Activated CD8-positive, alpha-beta T cell treated with anti-CD3 and anti-CD28 coated beads, Interleukin-2, amount 10 ng/mL, durations not matched to agents 7 days and 5 days (primary cell): ENCODE data around the gene PRKAG2. TPM values are rescaled to one million over a fixed set of nuclear protein-coding genes. Genes with fewer than 3 reads are reported as not detected.

ENCODE experiments used
- ATAC-seq: fragments of 150-1000 bp; cut with Tn5 transposase; one replicate; pipeline ENCODE4 v1.10.0; 2021; ENCODE audit warnings: moderate library complexity
- CTCF ChIA-PET: fragments of 350-600 bp; sonication (Branson Sonifier 250); formaldehyde crosslinking; loops from one replicate; lab custom pipeline; 2021; ENCODE audit warnings: antibody characterized with exemption; lab: Charles Lee
- POLR2A ChIA-PET: fragments of 350-600 bp; sonication (Branson Sonifier 250); formaldehyde crosslinking; loops from one replicate; lab custom pipeline; 2021; ENCODE audit warnings: antibody characterized with exemption; lab: Charles Lee
- DNase-seq: peaks from one replicate; pipeline ENCODE4 v3.0.0-alpha.2; 2020
- H3K27ac Mint-ChIP-seq: one replicate; pipeline ENCODE4 v1.8.0; 2021; ENCODE audit warnings: mild to moderate bottlenecking, mixed read lengths
- H3K27me3 Mint-ChIP-seq: one replicate; pipeline ENCODE4 v1.8.0; 2021; ENCODE audit warnings: low read depth, mixed read lengths
- H3K36me3 Mint-ChIP-seq: one replicate; pipeline ENCODE4 v1.8.0; 2021; ENCODE audit warnings: low read depth, mixed read lengths
- H3K4me1 Mint-ChIP-seq: one replicate; pipeline ENCODE4 v1.8.0; 2021; ENCODE audit warnings: low read depth, mixed read lengths
- H3K4me3 Mint-ChIP-seq: one replicate; pipeline ENCODE4 v1.8.0; 2021; ENCODE audit warnings: mild to moderate bottlenecking, mixed read lengths
- H3K9me3 Mint-ChIP-seq: one replicate; pipeline ENCODE4 v1.8.0; 2022; ENCODE audit warnings: mixed read lengths; ENCODE audit not compliant: insufficient read depth
- total RNA-seq, 2 experiments: library from RNA; stranded (reverse); gene quantifications; one replicate each; pipeline ENCODE4 v1.2.3, GENCODE V29; 2021

Gene PRKAG2
- total RNA-seq, 2 experiments from 2014 or later, result 23.6 to 28.3 TPM

- Mint-ChIP-seq H3K27ac (no peak overlapping the region), H3K4me1 (peaks cover 11% of the 10 kb centered on the region), H3K36me3 (peaks cover 3% of the 10 kb centered on the region), H3K27me3 (no peaks in the 10 kb centered on the region), H3K4me3 (no peak overlapping the region), H3K9me3 (no peaks in the 10 kb centered on the region)
- ChIA-PET CTCF (interaction anchor here (1.1 to 1.3 kb wide), 2 partner anchors 9 to 83 kb away, joined by 3 read pairs; no protein-coding TSS in a partner anchor), POLR2A (interaction anchor here (1.2 kb wide), 1 partner anchor 11 kb away, joined by 4 read pairs; no protein-coding TSS in a partner anchor)
- DNase-seq, result no peak
- no peak for ATAC-seq
These were observed 255.0 kb downstream of the PRKAG2 start for GRCh38 chr7:151621961-151622360.

GRCh38 chr7:151616443-151617213 is 260.3 kb downstream of the PRKAG2 start:
- H3K4me1 Mint-ChIP-seq, result no peaks in the 10 kb centered on the region
- ChIA-PET POLR2A (no interaction called here), CTCF (no interaction called here)
- no peak for DNase-seq
- no peaks in the 10 kb centered on the region for H3K9me3 Mint-ChIP-seq
- no peaks in the 10 kb centered on the region for H3K27me3 Mint-ChIP-seq
- ATAC-seq, result no peak
- H3K4me3 Mint-ChIP-seq, result no peak overlapping the region
- peaks cover 5% of the 10 kb centered on the region for H3K36me3 Mint-ChIP-seq
- H3K27ac Mint-ChIP-seq, result no peak overlapping the region

- no peak overlapping the region for H3K4me3 Mint-ChIP-seq
- DNase-seq, result no peak
- no peaks in the 10 kb centered on the region for H3K9me3 Mint-ChIP-seq
- no peak overlapping the region for H3K27ac Mint-ChIP-seq
- CTCF ChIA-PET, result no interaction called here
- no peaks in the 10 kb centered on the region for H3K27me3 Mint-ChIP-seq
- POLR2A ChIA-PET, result no interaction called here
- ATAC-seq, result no peak
- H3K36me3 Mint-ChIP-seq, result peaks cover 5% of the 10 kb centered on the region
- H3K4me1 Mint-ChIP-seq, result no peaks in the 10 kb centered on the region
These were observed 261.1 kb downstream of the PRKAG2 start for GRCh38 chr7:151615784-151616183.

GRCh38 chr7:151615058-151615457 is 261.9 kb downstream of the PRKAG2 start:
- ChIA-PET CTCF (no interaction called here), POLR2A (interaction anchor here (0.7 kb wide), 1 partner anchor 546 kb away, joined by 3 read pairs; no protein-coding TSS in a partner anchor)
- Mint-ChIP-seq H3K27ac (no peak overlapping the region), H3K36me3 (peaks cover 2% of the 10 kb centered on the region), H3K4me1 (no peaks in the 10 kb centered on the region), H3K27me3 (no peaks in the 10 kb centered on the region), H3K4me3 (no peak overlapping the region), H3K9me3 (no peaks in the 10 kb centered on the region)
- no peak for DNase-seq
- no peak for ATAC-seq

DNA sequence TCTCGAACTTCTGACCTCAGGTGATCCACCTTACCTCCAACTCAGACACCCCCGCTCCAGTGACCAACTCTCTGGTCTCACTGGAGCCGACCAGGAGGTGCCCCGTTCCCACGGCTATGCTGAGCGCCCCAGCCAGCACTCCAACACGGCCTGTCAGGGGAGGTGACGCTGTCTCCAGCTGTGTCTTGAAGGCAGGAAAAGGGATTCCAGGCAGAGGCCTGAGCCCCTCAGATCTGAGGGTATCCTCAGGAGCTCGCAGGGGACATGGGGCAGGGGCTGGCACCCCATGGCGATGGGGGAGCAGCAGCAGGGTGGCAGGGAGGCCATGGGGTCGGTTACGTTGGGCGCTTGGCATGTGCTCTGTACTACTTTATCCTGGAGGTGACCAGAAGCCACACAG is 262.9 kb downstream of the PRKAG2 start:
- Mint-ChIP-seq H3K27ac (no peak overlapping the region), H3K4me3 (no peak overlapping the region), H3K9me3 (no peaks in the 10 kb centered on the region), H3K4me1 (no peaks in the 10 kb centered on the region), H3K36me3 (peaks cover 2% of the 10 kb centered on the region), H3K27me3 (no peaks in the 10 kb centered on the region)
- CTCF ChIA-PET, result no interaction called here
- ATAC-seq (no peak), DNase-seq (no peak)
- POLR2A ChIA-PET, result interaction anchor here (0.5 kb wide), 1 partner anchor 36 kb away, joined by 4 read pairs; no protein-coding TSS in a partner anchor

DNA sequence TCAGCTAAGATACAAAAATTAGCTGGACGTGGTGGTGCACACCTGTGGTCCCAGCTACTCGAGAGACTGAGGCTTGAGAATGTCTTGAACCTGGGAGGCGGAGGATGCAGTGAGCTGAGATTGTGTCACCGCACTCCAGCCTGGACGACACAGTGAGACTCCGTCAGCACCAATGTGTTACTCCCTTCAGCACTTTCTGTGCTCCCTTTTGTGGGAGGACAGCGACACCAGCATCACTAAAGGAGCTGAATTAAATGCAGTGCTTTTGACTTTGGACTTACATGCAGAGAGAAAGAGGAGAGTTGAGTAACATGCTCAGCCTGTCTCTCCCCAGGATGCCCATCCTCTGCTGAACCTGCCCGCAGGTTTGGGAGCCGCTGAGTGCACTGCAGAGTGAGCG is 265.0 kb downstream of the PRKAG2 start:
- H3K4me1 Mint-ChIP-seq, result peaks cover 2% of the 10 kb centered on the region
- H3K36me3 Mint-ChIP-seq, result peaks cover 2% of the 10 kb centered on the region
- H3K27me3 Mint-ChIP-seq, result no peaks in the 10 kb centered on the region
- DNase-seq (no peak), ATAC-seq (no peak)
- ChIA-PET POLR2A (no interaction called here), CTCF (interaction anchor here (1.0 kb wide), 1 partner anchor 18 kb away, joined by 3 read pairs; no protein-coding TSS in a partner anchor)
- no peak overlapping the region for H3K27ac Mint-ChIP-seq
- H3K9me3 Mint-ChIP-seq, result no peaks in the 10 kb centered on the region
- no peak overlapping the region for H3K4me3 Mint-ChIP-seq

DNA sequence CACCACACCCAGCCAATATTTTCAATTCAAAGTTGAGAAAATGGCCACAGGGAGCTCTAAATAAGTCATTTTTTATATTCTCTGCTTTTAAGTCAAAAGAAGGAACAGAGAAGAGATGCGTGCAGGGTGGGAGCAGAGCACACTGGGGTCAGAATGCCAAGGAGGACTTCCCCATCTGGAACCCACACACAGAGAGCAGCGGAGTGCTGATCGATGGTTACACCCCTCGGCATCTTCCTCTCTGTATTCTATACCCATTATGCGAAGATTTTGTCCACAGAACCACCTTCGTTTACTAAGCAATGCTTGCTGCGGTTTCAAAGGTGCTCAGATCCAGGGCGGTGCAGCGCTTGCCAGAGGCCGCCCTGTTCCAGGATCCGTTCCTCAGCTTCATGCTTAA is 265.9 kb downstream of the PRKAG2 start:
- no peak overlapping the region for H3K27ac Mint-ChIP-seq
- ChIA-PET CTCF (no interaction called here), POLR2A (no interaction called here)
- peaks cover 2% of the 10 kb centered on the region for H3K36me3 Mint-ChIP-seq
- H3K4me3 Mint-ChIP-seq, result no peak overlapping the region
- H3K9me3 Mint-ChIP-seq, result no peaks in the 10 kb centered on the region
- no peak for ATAC-seq
- DNase-seq, result no peak
- peaks cover 2% of the 10 kb centered on the region for H3K4me1 Mint-ChIP-seq
- H3K27me3 Mint-ChIP-seq, result no peaks in the 10 kb centered on the region

GRCh38 chr7:151608031-151608551 is 268.8 kb downstream of the PRKAG2 start:
- peaks cover 5% of the 10 kb centered on the region for H3K36me3 Mint-ChIP-seq
- H3K9me3 Mint-ChIP-seq, result no peaks in the 10 kb centered on the region
- no peak overlapping the region for H3K4me3 Mint-ChIP-seq
- ChIA-PET POLR2A (no interaction called here), CTCF (no interaction called here)
- no peak for ATAC-seq
- DNase-seq, result no peak
- peaks cover 2% of the 10 kb centered on the region for H3K4me1 Mint-ChIP-seq
- H3K27ac Mint-ChIP-seq, result no peak overlapping the region
- H3K27me3 Mint-ChIP-seq, result no peaks in the 10 kb centered on the region

GRCh38 chr7:151607464-151607867 is 269.4 kb downstream of the PRKAG2 start:
- H3K4me3 Mint-ChIP-seq, result no peak overlapping the region
- CTCF ChIA-PET, result no interaction called here
- H3K27ac Mint-ChIP-seq, result no peak overlapping the region
- peaks cover 5% of the 10 kb centered on the region for H3K36me3 Mint-ChIP-seq
- ATAC-seq (no peak), DNase-seq (no peak)
- peaks cover 2% of the 10 kb centered on the region for H3K4me1 Mint-ChIP-seq
- POLR2A ChIA-PET, result no interaction called here
- no peaks in the 10 kb centered on the region for H3K27me3 Mint-ChIP-seq
- H3K9me3 Mint-ChIP-seq, result no peaks in the 10 kb centered on the region

DNA sequence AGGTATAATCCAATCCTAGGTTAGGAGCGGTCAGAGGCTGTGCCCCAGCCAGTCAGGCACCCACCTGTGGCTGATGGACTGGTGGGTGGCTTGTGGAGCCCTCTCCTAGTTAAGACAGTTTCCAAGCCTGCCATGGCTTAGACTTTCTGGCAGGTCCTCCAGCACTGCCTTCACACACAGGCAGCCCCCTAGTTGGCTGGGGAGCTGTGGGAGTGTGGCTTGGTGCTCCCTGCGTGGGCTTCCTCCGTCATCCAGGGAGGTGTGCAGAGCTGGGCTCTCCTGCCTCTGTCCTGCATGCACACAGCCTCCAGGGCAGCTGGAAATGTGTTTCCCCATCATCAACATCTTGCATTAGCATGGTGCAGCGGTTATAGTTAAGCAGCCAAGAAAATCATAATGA is 273.0 kb downstream of the PRKAG2 start:
- ChIA-PET POLR2A (no interaction called here), CTCF (no interaction called here)
- H3K9me3 Mint-ChIP-seq, result no peaks in the 10 kb centered on the region
- no peaks in the 10 kb centered on the region for H3K27me3 Mint-ChIP-seq
- H3K27ac Mint-ChIP-seq, result no peak overlapping the region
- no peak overlapping the region for H3K4me3 Mint-ChIP-seq
- H3K36me3 Mint-ChIP-seq, result peaks cover 5% of the 10 kb centered on the region
- DNase-seq, result no peak
- no peak for ATAC-seq
- H3K4me1 Mint-ChIP-seq, result peaks cover 2% of the 10 kb centered on the region

- H3K9me3 Mint-ChIP-seq, result no peaks in the 10 kb centered on the region
- no peaks in the 10 kb centered on the region for H3K4me1 Mint-ChIP-seq
- ATAC-seq, result no peak
- H3K36me3 Mint-ChIP-seq, result peaks cover 5% of the 10 kb centered on the region
- POLR2A ChIA-PET, result no interaction called here
- no peaks in the 10 kb centered on the region for H3K27me3 Mint-ChIP-seq
- no peak overlapping the region for H3K27ac Mint-ChIP-seq
- no peak overlapping the region for H3K4me3 Mint-ChIP-seq
- CTCF ChIA-PET, result no interaction called here
- no peak for DNase-seq
These were observed 275.2 kb downstream of the PRKAG2 start for GRCh38 chr7:151601521-151602305.

DNA sequence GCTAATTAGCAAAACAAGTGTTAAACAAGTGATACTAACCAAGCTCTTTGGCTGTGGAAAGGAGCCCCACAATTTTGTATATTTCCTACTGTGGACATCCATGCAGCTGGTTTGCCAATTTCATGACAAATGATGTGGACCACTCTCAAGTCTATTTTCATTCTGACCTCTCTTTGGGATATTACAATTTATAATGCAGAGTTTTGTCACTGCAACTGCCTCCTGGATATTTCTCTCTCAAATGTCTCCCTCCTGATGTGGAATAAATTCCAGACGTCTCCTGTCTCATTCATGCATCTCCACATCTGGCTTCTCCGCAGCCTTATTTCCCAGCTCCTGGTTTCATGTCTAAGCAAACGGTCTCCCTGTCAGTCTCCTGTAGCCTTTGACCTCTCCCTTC is 276.6 kb downstream of the PRKAG2 start:
- DNase-seq, result no peak
- POLR2A ChIA-PET, result interaction anchor here (0.5 kb wide), 1 partner anchor 48 kb away, joined by 3 read pairs; no protein-coding TSS in a partner anchor
- Mint-ChIP-seq H3K27ac (no peak overlapping the region), H3K4me1 (no peaks in the 10 kb centered on the region), H3K4me3 (no peak overlapping the region), H3K36me3 (peaks cover 5% of the 10 kb centered on the region), H3K27me3 (no peaks in the 10 kb centered on the region), H3K9me3 (no peaks in the 10 kb centered on the region)
- no peak for ATAC-seq
- CTCF ChIA-PET, result no interaction called here
